Measurements from ENCODE around the gene RAB3GAP2. TPM values are rescaled to one million over a fixed set of nuclear protein-coding genes. Genes with fewer than 3 reads are reported as not detected.
"Not testable (repeated sequence)": the region's sequence is repeated elsewhere in the genome, so short reads cannot be mapped to it uniquely, and the experiment has no call there.

Gene RAB3GAP2
- total RNA-seq, 1 experiment from 2014 or later = 16.7 TPM

DNA sequence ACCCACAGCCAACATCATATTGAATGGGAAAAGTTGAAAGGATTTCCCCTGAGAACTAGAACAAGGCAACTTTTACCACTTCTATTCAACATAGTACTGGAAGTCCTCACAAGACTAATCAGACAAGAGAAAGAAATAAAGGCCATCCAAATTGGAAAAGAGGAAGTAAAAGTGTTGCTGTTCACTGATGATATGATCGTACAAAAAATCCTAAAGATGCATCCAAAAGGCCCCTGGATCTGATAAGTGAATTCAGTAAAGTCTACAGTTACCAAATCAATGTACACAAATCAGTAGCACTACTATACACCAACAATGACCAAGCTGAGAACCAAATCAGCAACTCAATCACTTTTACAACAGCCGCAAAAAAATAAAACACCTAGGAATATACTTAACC is 28.3 kb downstream of the RAB3GAP2 start:
- H3K9me3 ChIP-seq (replicated peaks) = peaks cover 2% of the 10 kb centered on the region
- H3K36me3 ChIP-seq = peaks cover 3% of the 10 kb centered on the region
- H3K27ac ChIP-seq = no peak overlapping the region
- no peaks in the 10 kb centered on the region for H3K27me3 ChIP-seq (replicated peaks)
- H3K4me1 ChIP-seq (replicated peaks) = no peaks in the 10 kb centered on the region
- no peak for DNase-seq (ENCODE audit: low read depth in 1 of 2, low spot score in 2 of 2)
- H3K4me3 ChIP-seq = no peak overlapping the region

DNA sequence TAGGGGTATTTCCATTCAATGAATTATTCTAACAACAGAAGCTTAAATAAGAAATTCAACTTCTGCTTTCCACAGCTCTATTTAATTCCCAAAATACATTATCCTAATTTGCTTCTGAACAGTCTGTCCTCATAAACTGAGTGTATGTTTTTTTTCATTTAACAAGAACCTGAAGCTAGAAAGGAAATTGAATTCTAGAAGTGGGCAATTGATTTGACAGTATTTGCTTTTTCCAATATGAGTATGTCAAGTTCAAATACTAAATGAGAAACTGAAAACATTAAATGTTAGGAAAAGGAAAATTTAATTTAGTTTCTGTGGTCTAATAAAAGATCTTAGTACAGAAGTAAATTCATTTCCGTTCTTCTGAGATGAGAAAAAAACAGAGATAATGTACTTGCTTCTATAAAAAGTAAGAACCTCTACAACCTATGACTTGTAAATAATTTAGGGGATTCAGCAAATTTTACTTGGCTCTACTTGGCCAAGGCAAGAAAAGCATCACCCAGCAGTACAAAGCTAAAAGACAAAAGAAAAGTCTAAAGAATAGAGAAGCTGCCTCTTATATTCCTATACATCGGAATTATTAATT is 31.1 kb downstream of the RAB3GAP2 start:
- no peaks in the 10 kb centered on the region for H3K9me3 ChIP-seq (replicated peaks)
- DNase-seq (ENCODE audit: low read depth in 1 of 2, low spot score in 2 of 2) = no peak
- H3K4me1 ChIP-seq (replicated peaks) = no peaks in the 10 kb centered on the region
- H3K27me3 ChIP-seq (replicated peaks) = no peaks in the 10 kb centered on the region
- H3K4me3 ChIP-seq = no peak overlapping the region
- no peak overlapping the region for H3K27ac ChIP-seq
- no peaks in the 10 kb centered on the region for H3K36me3 ChIP-seq

DNA sequence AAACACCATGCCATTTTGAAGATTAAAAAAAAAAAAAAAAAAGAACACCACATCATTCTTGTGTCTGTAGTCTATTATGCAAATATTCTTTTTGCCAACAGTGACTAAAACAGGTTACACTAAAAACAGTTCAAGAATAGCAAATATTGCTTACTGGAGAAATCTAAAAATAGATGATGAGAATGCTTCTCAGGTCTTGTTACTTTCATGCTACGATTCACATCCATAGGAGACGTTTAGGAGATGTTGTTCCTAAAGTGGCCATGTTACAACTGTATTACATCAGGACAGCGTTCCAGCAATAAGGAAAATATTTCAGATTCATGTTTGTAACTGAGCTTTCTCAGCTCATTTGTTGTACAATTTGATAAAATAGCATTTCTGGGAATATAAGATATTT is 32.3 kb downstream of the RAB3GAP2 start:
- Histone ChIP-seq H3K36me3 (no peaks in the 10 kb centered on the region), H3K9me3 (replicated peaks) (no peaks in the 10 kb centered on the region)
- no peak for DNase-seq (ENCODE audit: low read depth in 1 of 2, low spot score in 2 of 2)

DNA sequence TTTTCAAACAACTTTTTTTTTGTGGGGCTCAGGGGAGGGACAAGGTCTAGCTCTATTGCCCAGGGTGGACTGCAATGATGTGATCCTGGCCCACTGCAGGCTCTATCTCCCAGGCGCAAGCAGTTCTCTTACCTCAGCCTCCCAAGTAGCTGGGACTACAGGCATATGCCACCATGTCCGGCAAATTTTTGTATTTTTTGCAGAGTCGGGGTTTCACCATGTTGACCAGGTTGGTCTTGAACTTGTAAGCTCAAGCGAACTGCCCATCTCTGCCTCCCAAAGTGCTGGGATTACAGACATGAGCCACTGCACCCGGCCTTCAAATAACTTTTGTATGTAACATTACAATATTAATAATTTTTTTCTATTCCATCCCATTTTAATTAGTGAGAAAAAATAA is 33.0 kb downstream of the RAB3GAP2 start:
- no peaks in the 10 kb centered on the region for H3K9me3 ChIP-seq (replicated peaks)
- H3K36me3 ChIP-seq = no peaks in the 10 kb centered on the region
- H3K27ac ChIP-seq = no peak overlapping the region
- no peaks in the 10 kb centered on the region for H3K27me3 ChIP-seq (replicated peaks)
- peaks cover 4% of the 10 kb centered on the region for H3K4me1 ChIP-seq (replicated peaks)
- H3K4me3 ChIP-seq = no peak overlapping the region
- no peak for DNase-seq (ENCODE audit: low read depth in 1 of 2, low spot score in 2 of 2)

More for the DNA sequence above, 32.3 kb downstream of the RAB3GAP2 start:
- peaks cover 4% of the 10 kb centered on the region for H3K4me1 ChIP-seq (replicated peaks)
- no peak overlapping the region for H3K4me3 ChIP-seq
- H3K27ac ChIP-seq = no peak overlapping the region
- no peaks in the 10 kb centered on the region for H3K27me3 ChIP-seq (replicated peaks)

DNA sequence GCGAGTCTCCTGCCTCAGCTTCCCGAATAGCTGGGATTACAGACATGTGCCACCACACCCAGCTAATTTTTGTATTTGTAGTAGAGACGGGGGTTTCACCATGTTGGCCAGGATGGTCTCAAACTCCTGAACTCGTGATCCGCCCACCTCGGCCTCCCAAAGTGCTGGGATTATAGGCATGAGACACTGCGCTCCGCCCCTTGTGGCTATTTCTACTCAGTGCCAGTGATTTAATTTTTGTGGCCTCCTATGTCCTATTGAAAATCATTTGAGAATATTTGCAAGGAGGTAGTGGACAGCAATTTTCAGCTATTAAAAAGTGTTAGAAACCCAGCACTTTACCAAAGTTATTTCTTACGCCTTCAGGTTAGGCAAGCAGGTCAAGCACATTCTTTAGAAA is 36.0 kb downstream of the RAB3GAP2 start:
- H3K4me1 ChIP-seq (replicated peaks); H3K27ac ChIP-seq; H3K36me3 ChIP-seq; DNase-seq (ENCODE audit: low read depth in 1 of 2, low spot score in 2 of 2); H3K9me3 ChIP-seq (replicated peaks); H3K27me3 ChIP-seq (replicated peaks); H3K4me3 ChIP-seq: not testable (repeated sequence)

DNA sequence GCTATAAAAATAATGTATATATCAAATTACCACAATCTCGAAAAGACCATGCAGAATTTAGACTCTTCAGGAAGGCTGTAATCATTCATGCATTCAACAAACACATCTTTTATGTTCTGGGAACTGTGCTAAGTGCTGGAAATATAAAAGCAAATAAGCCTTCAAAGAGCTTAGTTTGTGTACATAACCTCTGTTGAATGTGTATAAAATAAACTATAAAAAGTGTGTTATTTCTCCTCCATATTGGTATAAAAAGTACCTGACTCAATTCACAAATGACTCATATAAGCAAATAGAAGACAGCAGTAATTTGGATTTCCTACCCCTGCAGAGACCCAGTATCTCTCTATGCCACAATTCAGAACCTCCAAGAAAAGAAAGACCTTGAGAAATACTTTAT is 36.8 kb downstream of the RAB3GAP2 start:
- no peak for DNase-seq (ENCODE audit: low read depth in 1 of 2, low spot score in 2 of 2)
- Histone ChIP-seq H3K9me3 (replicated peaks) (no peaks in the 10 kb centered on the region), H3K4me3 (no peak overlapping the region), H3K4me1 (replicated peaks) (peaks cover 4% of the 10 kb centered on the region), H3K27ac (no peak overlapping the region), H3K27me3 (replicated peaks) (no peaks in the 10 kb centered on the region), H3K36me3 (peaks cover 6% of the 10 kb centered on the region; the same call in 1 of the 2 replicates)

DNA sequence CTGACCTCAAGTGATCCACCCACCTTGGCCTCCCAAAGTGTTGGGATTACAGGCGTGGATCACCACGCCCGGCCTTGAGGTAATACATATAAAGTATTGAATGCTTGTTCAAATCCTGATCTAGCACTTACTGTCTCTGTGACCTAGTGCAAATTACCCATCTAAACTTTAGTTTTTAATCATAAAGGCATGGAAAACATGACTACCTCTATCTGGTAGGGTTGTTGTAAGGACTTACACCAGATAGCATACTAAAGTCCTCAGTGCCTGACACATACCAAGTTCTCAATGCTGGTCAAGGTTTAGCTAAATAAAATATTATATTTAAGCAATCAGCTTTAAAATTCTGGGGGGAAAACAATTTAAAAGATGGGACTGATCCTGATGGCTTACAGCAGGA is 38.3 kb downstream of the RAB3GAP2 start:
- Histone ChIP-seq H3K9me3 (replicated peaks) (no peaks in the 10 kb centered on the region), H3K4me1 (replicated peaks) (peaks cover 4% of the 10 kb centered on the region), H3K27me3 (replicated peaks) (no peaks in the 10 kb centered on the region), H3K27ac (no peak overlapping the region), H3K36me3 (peaks cover 14% of the 10 kb centered on the region; the same call in 1 of the 2 replicates), H3K4me3 (no peak overlapping the region)
- no peak for DNase-seq (ENCODE audit: low read depth in 1 of 2, low spot score in 2 of 2)

DNA sequence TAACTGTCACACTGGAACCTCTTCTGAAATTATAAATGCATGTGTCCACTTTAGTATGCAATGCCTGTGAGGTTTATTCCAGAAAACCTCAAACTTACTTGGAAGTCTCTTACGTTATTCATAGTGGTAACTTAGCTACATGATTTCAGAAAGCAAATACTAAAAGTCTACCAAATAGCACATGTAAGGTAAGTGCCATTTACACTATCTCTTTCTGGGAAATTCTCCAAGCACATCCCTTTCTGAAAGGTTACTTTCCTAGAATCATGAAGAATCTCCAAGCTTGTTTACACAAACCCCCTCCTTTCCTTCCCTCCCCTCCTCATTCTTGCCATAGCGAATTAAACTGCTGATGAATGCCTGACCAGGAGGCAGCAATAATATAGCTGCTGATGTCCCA is 42.5 kb downstream of the RAB3GAP2 start:
- Histone ChIP-seq H3K4me1 (replicated peaks) (no peaks in the 10 kb centered on the region), H3K4me3 (no peak overlapping the region), H3K27me3 (replicated peaks) (no peaks in the 10 kb centered on the region), H3K36me3 (peaks cover 20% of the 10 kb centered on the region), H3K27ac (no peak overlapping the region), H3K9me3 (replicated peaks) (no peaks in the 10 kb centered on the region)
- DNase-seq (ENCODE audit: low read depth in 1 of 2, low spot score in 2 of 2) = no peak

DNA sequence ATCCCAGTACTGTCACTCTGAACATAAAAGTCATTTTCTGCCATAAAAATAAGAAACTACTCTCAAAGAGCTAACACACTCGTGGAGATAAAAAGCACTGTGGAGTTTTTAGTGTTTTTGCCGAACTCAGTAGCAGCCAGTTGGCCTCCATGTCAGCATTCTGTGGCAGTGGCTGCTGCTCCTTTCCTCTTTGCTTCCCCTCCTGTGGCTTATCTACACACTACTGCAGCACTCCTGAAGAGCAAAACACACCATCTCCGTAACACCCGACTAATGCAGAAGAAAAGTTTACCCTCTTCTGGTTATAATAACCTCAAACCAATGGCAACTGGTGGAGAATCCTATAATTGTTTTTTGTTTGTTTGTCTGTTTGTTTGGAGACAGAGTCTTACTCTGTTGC is 44.9 kb downstream of the RAB3GAP2 start:
- Histone ChIP-seq H3K4me3 (no peak overlapping the region), H3K9me3 (replicated peaks) (no peaks in the 10 kb centered on the region), H3K27ac (no peak overlapping the region), H3K27me3 (replicated peaks) (no peaks in the 10 kb centered on the region), H3K4me1 (replicated peaks) (no peaks in the 10 kb centered on the region), H3K36me3 (peaks cover 17% of the 10 kb centered on the region)
- no peak for DNase-seq (ENCODE audit: low read depth in 1 of 2, low spot score in 2 of 2)

DNA sequence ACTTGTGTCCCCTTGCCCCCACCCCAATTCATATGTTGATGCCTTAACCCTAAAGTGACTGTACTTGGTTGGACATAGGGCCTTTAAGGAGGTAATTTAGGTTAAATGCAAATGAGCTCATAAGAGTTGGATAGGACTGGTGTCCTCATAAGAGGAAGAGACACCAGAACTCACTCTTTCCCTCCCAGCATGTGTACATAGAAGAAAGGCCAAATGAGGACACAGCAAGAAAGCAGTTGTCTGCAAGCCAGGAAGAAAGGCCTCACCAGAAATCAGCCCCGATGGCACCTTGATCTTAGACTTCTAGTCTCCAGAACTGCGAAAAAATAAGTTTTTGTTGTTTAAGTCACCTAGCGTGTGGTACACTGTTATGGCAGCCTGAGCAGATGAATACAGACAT is 45.5 kb downstream of the RAB3GAP2 start:
- H3K27ac ChIP-seq = no peak overlapping the region
- no peaks in the 10 kb centered on the region for H3K9me3 ChIP-seq (replicated peaks)
- H3K4me3 ChIP-seq = no peak overlapping the region
- DNase-seq (ENCODE audit: low read depth in 1 of 2, low spot score in 2 of 2) = no peak
- H3K27me3 ChIP-seq (replicated peaks) = no peaks in the 10 kb centered on the region
- no peaks in the 10 kb centered on the region for H3K4me1 ChIP-seq (replicated peaks)
- peaks cover 14% of the 10 kb centered on the region; the same call in 1 of the 2 replicates for H3K36me3 ChIP-seq

DNA sequence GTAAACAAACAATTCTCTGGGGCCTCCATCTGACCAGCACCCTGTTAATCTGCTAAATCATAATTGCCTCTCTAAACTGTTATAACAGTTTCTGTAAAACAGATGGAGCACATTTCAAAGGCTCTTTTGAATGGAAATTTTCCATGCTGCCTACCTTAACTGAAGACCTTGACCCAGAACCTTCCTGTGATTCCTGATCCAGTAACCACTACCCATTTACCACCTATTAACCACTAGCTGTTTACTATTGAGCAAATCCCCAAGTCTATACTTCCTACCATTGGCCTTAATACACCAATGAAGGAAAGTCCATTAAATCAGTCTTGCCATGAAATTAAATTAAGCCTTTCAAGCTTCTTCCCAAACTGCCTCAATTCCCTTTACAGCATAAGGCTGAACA is 46.3 kb downstream of the RAB3GAP2 start:
- DNase-seq (ENCODE audit: low read depth in 1 of 2, low spot score in 2 of 2) = no peak
- no peaks in the 10 kb centered on the region for H3K27me3 ChIP-seq (replicated peaks)
- no peaks in the 10 kb centered on the region for H3K4me1 ChIP-seq (replicated peaks)
- H3K27ac ChIP-seq = no peak overlapping the region
- H3K9me3 ChIP-seq (replicated peaks) = no peaks in the 10 kb centered on the region
- H3K4me3 ChIP-seq = no peak overlapping the region
- H3K36me3 ChIP-seq = peaks cover 14% of the 10 kb centered on the region; the same call in 1 of the 2 replicates

DNA sequence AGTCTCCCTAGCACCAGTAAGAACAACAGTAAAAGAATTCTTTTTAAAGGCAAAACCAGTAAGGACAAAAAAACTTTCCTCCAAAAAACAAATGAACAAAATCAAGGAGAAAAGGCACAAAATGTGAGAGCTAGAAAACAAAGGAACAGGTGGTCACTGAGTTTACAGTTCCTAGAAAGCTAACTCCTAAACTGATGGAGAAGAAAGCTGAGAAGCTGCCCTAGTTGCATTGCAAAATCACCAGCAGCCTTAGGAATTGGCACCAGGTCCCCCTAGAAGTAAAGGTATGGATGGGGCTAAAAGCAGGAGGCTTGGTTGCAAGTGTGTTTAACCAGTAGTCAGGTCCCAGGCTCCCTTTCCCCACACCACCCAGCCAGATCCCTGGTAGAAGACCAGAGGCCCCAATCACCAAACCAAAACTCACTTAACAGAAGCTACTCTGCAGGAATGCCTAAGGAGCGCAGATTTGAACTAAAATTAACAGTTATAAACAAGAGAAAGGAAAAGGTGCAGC is 47.6 kb downstream of the RAB3GAP2 start:
- no peaks in the 10 kb centered on the region for H3K9me3 ChIP-seq (replicated peaks)
- H3K36me3 ChIP-seq = peaks cover 7% of the 10 kb centered on the region; the same call in 1 of the 2 replicates
- H3K4me3 ChIP-seq = no peak overlapping the region
- no peak overlapping the region for H3K27ac ChIP-seq
- DNase-seq (ENCODE audit: low read depth in 1 of 2, low spot score in 2 of 2) = no peak
- H3K27me3 ChIP-seq (replicated peaks) = no peaks in the 10 kb centered on the region
- no peaks in the 10 kb centered on the region for H3K4me1 ChIP-seq (replicated peaks)

DNA sequence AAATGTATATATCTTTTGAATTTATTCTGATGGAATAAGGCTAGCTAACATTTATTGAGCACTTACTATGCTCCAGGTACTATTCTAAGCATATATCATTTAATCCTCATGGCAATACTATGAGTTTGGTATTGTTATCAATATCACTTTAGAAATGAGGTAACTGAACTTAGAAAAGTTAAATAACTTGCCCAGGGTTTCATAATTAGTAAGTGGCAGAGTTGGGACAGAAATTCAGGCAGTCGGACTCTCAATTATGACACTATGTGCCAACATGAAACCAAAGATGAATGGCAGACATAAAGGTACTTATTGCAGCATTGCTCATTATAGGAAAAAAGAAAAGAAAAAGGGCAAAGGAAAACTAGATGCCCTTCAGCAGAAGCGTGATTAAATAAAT is 48.2 kb downstream of the RAB3GAP2 start:
- DNase-seq (ENCODE audit: low read depth in 1 of 2, low spot score in 2 of 2) = no peak
- H3K4me3 ChIP-seq = no peak overlapping the region
- H3K27me3 ChIP-seq (replicated peaks) = no peaks in the 10 kb centered on the region
- no peak overlapping the region for H3K27ac ChIP-seq
- H3K36me3 ChIP-seq = peaks cover 7% of the 10 kb centered on the region; the same call in 1 of the 2 replicates
- no peaks in the 10 kb centered on the region for H3K9me3 ChIP-seq (replicated peaks)
- no peaks in the 10 kb centered on the region for H3K4me1 ChIP-seq (replicated peaks)

DNA sequence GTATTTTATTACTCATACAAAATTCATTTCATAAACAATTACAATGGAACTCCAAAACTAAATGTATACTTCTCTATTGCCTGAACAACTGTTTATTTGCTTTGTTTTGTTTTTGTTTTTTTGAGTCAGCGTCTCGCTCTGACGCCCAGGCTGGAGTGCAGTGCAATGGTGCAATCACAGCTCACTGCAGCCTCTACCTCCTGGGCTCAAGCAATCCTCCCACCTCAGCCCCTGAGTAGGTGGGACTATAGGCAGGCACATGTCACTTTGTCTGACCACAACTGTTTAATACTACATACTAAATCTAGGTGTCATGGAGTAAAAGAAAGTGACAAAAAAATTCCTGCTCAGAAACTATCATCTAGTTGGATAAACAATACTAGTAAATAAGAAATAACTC is 49.3 kb downstream of the RAB3GAP2 start:
- DNase-seq (ENCODE audit: low read depth in 1 of 2, low spot score in 2 of 2) = no peak
- Histone ChIP-seq H3K36me3 (peaks cover 7% of the 10 kb centered on the region; the same call in 1 of the 2 replicates), H3K27me3 (replicated peaks) (no peaks in the 10 kb centered on the region), H3K27ac (no peak overlapping the region), H3K9me3 (replicated peaks) (no peaks in the 10 kb centered on the region), H3K4me3 (no peak overlapping the region), H3K4me1 (replicated peaks) (no peaks in the 10 kb centered on the region)

DNA sequence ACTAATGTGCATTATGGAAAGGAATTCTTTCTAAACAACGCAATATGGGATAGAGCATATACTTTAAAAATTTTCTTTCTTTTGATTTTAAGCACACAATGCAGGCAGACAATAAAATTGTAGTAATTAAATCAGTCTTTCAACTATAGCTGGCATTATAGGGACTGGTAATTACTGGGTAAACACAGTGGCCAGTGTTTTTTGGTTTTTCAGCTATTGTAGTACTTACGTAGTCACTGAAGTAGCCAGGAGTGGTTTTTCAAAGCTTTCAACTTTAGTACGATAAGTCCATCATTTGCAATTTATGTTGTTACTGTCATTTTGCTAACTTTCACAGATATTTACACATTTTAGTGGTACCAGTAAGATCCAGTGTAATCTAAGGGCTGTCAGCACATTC is 50.6 kb downstream of the RAB3GAP2 start:
- no peak overlapping the region for H3K4me3 ChIP-seq
- H3K27ac ChIP-seq = no peak overlapping the region
- H3K27me3 ChIP-seq (replicated peaks) = no peaks in the 10 kb centered on the region
- no peaks in the 10 kb centered on the region for H3K9me3 ChIP-seq (replicated peaks)
- H3K36me3 ChIP-seq = peaks cover 2% of the 10 kb centered on the region; the same call in 1 of the 2 replicates
- no peaks in the 10 kb centered on the region for H3K4me1 ChIP-seq (replicated peaks)
- DNase-seq (ENCODE audit: low read depth in 1 of 2, low spot score in 2 of 2) = no peak

Data from SJSA1 (cell line).